CD4-positive, alpha-beta T cell (primary cell): ENCODE measurements around the gene CNR2. TPM values are rescaled to one million over a fixed set of nuclear protein-coding genes. Genes with fewer than 3 reads are reported as not detected.

Experiments used
- ATAC-seq: fragments of 200-7000 bp; cut with Tn5 transposase; one replicate; pipeline ENCODE4 v1.10.0; 2022; ENCODE audit warnings: mild to moderate bottlenecking; ENCODE audit not compliant: poor library complexity
- CTCF ChIA-PET: fragments of 350-600 bp; sonication (Branson Sonifier 250); formaldehyde crosslinking; loops from one replicate; lab custom pipeline; 2021; ENCODE audit warnings: antibody characterized with exemption, inconsistent platforms; lab: Charles Lee
- POLR2A ChIA-PET: fragments of 350-600 bp; sonication (Branson Sonifier 250); formaldehyde crosslinking; loops from one replicate; lab custom pipeline; 2021; ENCODE audit warnings: antibody characterized with exemption, inconsistent platforms; lab: Charles Lee
- DNase-seq, 14 experiments: peaks; one replicate each; pipeline ENCODE4 v3.0.0-alpha.2; 2013 to 2020; ENCODE audit warnings: mixed read lengths in 2 of 14
- H3K27ac ChIP-seq, 2 donors: one replicate each; pipeline versions ENCODE4 v1.5.1 to v1.7.0; 2013; ENCODE audit warnings: low read length in 2 of 2, low read depth in 1 of 2, mild to moderate bottlenecking in 1 of 2
- H3K27me3 ChIP-seq, 2 experiments: 1 replicate in 1 of 2; 2 replicates in 1 of 2; pipeline versions ENCODE4 v1.6.1 to v1.7.0; 2013; ENCODE audit warnings: low read length in 2 of 2, control low read depth in 1 of 2, mild to moderate bottlenecking in 1 of 2, moderate library complexity in 1 of 2; ENCODE audit not compliant: insufficient read depth in 2 of 2, control insufficient read depth in 1 of 2
- H3K36me3 ChIP-seq: one replicate; pipeline ENCODE4 v1.6.1; 2013; ENCODE audit warnings: low read length, control low read depth; ENCODE audit not compliant: insufficient read depth
- H3K4me1 ChIP-seq: one replicate; pipeline ENCODE4 v1.6.1; 2013; ENCODE audit warnings: low read length, control low read depth; ENCODE audit not compliant: insufficient read depth
- H3K4me3 ChIP-seq: one replicate; pipeline ENCODE4 v1.5.1; 2013; ENCODE audit warnings: mild to moderate bottlenecking, low read length, moderate library complexity
- H3K9me3 ChIP-seq, 2 experiments: 1 replicate in 1 of 2; 2 replicates in 1 of 2; pipeline versions ENCODE4 v1.6.1 to v1.7.0; 2013; ENCODE audit warnings: low read length in 2 of 2, mild to moderate bottlenecking in 2 of 2, control low read depth in 1 of 2, moderate library complexity in 1 of 2; ENCODE audit not compliant: control insufficient read depth in 1 of 2, insufficient read depth in 1 of 2
- H3K27ac Mint-ChIP-seq: one replicate; pipeline ENCODE4 v1.8.0; 2020; ENCODE audit warnings: mixed read lengths
- H3K27me3 Mint-ChIP-seq: one replicate; pipeline ENCODE4 v1.8.0; 2021; ENCODE audit warnings: mixed read lengths
- H3K36me3 Mint-ChIP-seq: one replicate; pipeline ENCODE4 v1.8.0; 2021; ENCODE audit warnings: low read depth, mixed read lengths
- H3K4me1 Mint-ChIP-seq: one replicate; pipeline ENCODE4 v1.8.0; 2021; ENCODE audit warnings: low read depth, mixed read lengths
- H3K4me3 Mint-ChIP-seq: one replicate; pipeline ENCODE4 v1.8.0; 2020; ENCODE audit warnings: mild to moderate bottlenecking, mixed read lengths
- H3K9me3 Mint-ChIP-seq: one replicate; pipeline ENCODE4 v1.8.0; 2020; ENCODE audit warnings: mixed read lengths
- CTCF ChIP-seq: fragments of 200-600 bp; IDR thresholded peaks from one replicate; pipeline ENCODE4 v1.8.0; 2022; ENCODE audit warnings: antibody characterized with exemption, mild to moderate bottlenecking
- intact Hi-C, 2 experiments: fragments of 100-400 bp; cut with DNase I in 1 of 2; cut with micrococcal nuclease in 1 of 2; formaldehyde crosslinking; loops; one replicate each; pipeline versions ENCODE4 v1.15.1 to v1.9.0; 2023 to 2025; cut with DNase I, micrococcal nuclease
- total RNA-seq, 174 experiments: library from RNA in 2 of 174; stranded (reverse) in 2 of 174; gene quantifications; one replicate each; pipeline ENCODE4 v1.2.3 and lab custom pipeline; 2021 to 2026

The CNR2 gene
- total RNA-seq, 2 experiments from 2014 or later: 0.05 TPM; not detected in 1

- TF ChIP-seq CTCF: no peak
- H3K36me3 ChIP-seq: no peaks in the 10 kb centered on the region
- intact Hi-C loops: no loop called here
- H3K4me3 ChIP-seq: no peak overlapping the region
- ATAC-seq: no peak
- Mint-ChIP-seq H3K9me3 (no peaks in the 10 kb centered on the region), H3K4me1 (peaks cover 14% of the 10 kb centered on the region), H3K36me3 (no peaks in the 10 kb centered on the region), H3K27me3 (peaks cover 41% of the 10 kb centered on the region), H3K27ac (no peak overlapping the region), H3K4me3 (no peak overlapping the region)
- POLR2A ChIA-PET: no interaction called here
- CTCF ChIA-PET: no interaction called here
- no peak overlapping the region for H3K27ac ChIP-seq
- DNase-seq: no peak
- H3K4me1 ChIP-seq: peaks cover 29% of the 10 kb centered on the region
- H3K27me3 ChIP-seq: peaks cover 4 to 7% of the 10 kb centered on the region in 2 experiments
- no peaks in the 10 kb centered on the region for H3K9me3 ChIP-seq
Observed at GRCh38 chr1:23906731-23907130, 6.4 kb downstream of the CNR2 start.

DNA sequence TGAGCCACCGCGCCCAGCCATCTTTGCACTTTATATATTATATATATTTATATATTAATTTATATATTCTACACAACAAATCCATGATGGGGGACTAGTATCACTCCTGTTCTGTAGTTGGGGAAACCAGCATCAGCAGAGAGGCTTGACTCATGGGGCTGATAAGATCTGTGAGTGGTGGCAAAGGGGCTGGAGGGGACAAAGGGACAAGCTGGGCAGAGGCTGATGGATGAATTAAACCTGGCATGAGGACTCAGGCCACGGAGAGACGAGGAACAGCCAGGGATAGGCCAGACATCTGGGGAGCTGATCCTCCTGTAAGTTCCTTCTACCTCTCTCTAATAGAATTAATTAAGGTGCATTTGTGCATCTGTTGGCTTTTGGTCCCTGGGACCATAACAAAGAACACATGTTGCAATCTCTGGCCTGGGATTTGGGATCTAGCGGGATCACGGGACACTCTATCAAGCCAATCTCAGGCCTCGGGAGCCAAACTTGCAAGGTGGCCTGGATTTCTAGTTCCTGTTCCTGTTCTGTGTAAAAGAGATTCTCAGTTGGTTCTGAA is 7.6 kb downstream of the CNR2 start:
- intact Hi-C loops: no loop called here
- no peaks in the 10 kb centered on the region for H3K9me3 Mint-ChIP-seq
- POLR2A ChIA-PET: no interaction called here
- peaks cover 7% of the 10 kb centered on the region in 2 experiments for H3K27me3 ChIP-seq
- H3K4me3 ChIP-seq: no peak overlapping the region
- no peak for TF ChIP-seq CTCF
- no peaks in the 10 kb centered on the region for H3K36me3 ChIP-seq
- no peak for DNase-seq
- H3K4me1 ChIP-seq: peaks cover 19% of the 10 kb centered on the region
- H3K27ac Mint-ChIP-seq: no peak overlapping the region
- no peaks in the 10 kb centered on the region for H3K36me3 Mint-ChIP-seq
- no peak overlapping the region for H3K27ac ChIP-seq
- no peaks in the 10 kb centered on the region for H3K9me3 ChIP-seq
- no peak for ATAC-seq
- peaks cover 52% of the 10 kb centered on the region for H3K27me3 Mint-ChIP-seq
- no peak overlapping the region for H3K4me3 Mint-ChIP-seq
- H3K4me1 Mint-ChIP-seq: peaks cover 8% of the 10 kb centered on the region
- CTCF ChIA-PET: no interaction called here

DNA sequence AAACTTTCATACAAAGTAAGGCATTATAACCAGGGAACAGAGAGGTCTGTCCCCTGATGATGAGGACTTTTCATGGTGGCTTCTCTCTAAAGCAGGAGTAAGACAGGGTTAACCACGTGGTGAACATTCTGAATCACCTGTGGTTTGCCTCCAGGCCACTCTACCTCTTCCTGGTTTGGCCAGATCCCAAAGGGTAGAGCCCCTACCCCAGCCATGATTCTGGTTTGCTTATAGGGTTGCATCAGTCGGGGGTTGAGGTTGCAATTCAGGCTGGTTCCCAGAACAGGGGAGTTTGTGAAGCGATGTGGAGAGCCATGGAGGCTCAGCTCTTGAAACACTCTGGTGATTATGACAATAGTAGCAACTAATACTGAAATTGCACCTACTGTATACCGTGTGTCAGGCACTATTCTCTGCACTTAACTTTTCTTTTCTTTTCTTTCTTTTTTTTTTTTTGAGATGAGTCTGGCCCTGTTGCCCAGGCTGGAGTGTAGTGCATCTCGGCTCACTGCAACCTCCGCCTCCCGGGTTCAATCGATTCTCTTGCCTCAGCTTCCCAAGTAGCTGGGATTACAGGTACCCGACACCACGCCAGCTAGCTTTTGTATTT is 8.3 kb downstream of the CNR2 start:
- Histone ChIP-seq H3K36me3 (no peaks in the 10 kb centered on the region), H3K27me3 (peaks cover 7% of the 10 kb centered on the region in 2 experiments), H3K4me1 (peaks cover 14% of the 10 kb centered on the region), H3K27ac (no peak overlapping the region), H3K9me3 (no peaks in the 10 kb centered on the region), H3K4me3 (no peak overlapping the region)
- ChIA-PET CTCF (no interaction called here), POLR2A (no interaction called here)
- Mint-ChIP-seq H3K27ac (no peak overlapping the region), H3K4me3 (no peak overlapping the region), H3K27me3 (peaks cover 59% of the 10 kb centered on the region), H3K4me1 (peaks cover 8% of the 10 kb centered on the region), H3K9me3 (no peaks in the 10 kb centered on the region), H3K36me3 (no peaks in the 10 kb centered on the region)
- DNase-seq (no peak), ATAC-seq (no peak)
- TF ChIP-seq CTCF: no peak
- intact Hi-C loops: no loop called here
